ENCODE data around the gene AKR1A1.

AKR1A1 gene

DNA sequence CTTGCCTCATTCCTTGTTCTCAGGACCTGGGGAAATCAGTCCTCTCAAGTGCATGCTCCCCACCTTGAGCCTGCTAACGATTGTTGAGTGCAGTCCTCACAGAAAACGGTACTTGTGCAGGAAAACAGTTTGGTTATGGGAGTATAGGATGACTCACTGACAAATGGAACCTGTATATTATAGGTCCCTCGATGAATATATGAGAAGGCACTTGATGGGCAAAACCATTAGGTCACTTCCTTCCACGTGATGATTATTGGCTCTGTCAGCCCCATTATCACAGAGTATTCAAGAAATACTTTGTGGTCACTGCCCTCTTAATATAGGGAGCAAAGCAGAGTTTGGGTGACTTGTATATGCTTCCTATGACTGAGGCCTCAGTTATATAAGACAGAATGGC, 67.0 kb downstream of the AKR1A1 start:
- DNase-seq (ENCODE audit: low spot score) = no peak

DNA sequence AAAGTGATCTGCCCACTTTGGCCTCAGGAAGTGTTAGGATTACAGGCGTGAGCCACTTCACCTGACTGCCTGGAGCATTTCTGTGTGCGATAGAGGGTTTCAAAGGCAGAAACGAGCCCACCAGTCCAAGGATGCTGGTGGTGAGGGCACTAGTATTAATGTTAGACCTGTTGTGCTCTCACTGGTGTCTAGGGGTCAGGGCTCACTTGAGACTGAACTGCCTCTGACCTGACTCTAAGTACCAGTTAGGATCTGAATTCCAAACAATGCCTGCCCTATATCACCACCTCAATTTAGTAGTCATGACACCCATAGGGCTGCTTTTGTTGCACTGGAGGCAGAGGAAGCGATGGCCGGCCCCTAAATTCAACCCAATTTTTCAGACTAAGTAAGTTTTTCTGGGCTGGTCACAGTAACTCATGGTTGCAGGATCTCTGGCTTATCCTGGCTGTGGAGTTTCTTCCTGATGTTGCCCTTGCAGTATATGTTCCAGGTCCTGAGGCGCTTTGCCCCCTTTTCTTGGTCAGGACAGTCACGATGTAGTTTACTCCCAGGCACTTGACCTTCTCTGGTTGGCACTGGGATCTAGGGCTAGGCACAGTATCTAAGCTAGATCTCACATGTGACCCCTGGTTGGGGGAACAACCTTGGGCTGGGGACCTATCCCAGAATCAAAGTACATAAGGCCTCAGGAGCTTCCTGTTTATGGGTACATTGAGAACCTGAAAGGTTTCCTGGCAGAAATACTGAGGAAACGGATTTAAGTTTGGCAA, 68.7 kb downstream of the AKR1A1 start:
- DNase-seq (ENCODE audit: low spot score) = no peak
